GM19023 (cell line): Measurements from ENCODE around the gene HSPA6.
"Not testable (repeated sequence)": the region's sequence is repeated elsewhere in the genome, so short reads cannot be mapped to it uniquely, and the experiment has no call there.

Source experiments
- ATAC-seq: cut with Tn5 transposase; IDR thresholded peaks from one replicate; pipeline ENCODE4 v1.9.1; 2021; ENCODE audit warnings: mild to moderate bottlenecking, moderate library complexity; ENCODE audit not compliant: unreplicated experiment

The HSPA6 gene

DNA sequence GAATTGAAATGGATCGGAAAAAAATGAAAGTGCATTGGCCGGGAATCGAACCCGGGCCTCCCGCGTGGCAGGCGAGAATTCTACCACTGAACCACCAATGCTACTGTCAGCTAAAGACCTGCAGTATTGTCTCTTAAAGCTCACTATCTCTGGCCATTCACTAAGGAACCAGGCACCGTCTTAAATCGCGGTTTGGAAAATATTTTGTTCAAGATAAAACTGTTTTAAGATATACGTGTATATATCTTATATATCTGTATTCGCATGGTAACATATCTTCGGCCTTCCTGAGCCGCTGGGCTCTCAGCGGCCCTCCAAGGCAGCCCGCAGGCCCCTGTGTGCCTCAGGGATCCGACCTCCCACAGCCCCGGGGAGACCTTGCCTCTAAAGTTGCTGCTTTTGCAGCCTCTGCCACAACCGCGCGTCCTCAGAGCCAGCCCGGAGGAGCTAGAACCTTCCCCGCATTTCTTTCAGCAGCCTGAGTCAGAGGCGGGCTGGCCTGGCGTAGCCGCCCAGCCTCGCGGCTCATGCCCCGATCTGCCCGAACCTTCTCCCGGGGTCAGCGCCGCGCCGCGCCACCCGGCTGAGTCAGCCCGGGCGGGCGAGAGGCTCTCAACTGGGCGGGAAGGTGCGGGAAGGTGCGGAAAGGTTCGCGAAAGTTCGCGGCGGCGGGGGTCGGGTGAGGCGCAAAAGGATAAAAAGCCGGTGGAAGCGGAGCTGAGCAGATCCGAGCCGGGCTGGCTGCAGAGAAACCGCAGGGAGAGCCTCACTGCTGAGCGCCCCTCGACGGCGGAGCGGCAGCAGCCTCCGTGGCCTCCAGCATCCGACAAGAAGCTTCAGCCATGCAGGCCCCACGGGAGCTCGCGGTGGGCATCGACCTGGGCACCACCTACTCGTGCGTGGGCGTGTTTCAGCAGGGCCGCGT, at the start of gene HSPA6:
TSS of gene HSPA6 (plus strand) at position 724 of the 925 bp plus-strand sequence. CDS start at position 843, 119 bp downstream.
- ATAC-seq = peak; percentile 61

DNA sequence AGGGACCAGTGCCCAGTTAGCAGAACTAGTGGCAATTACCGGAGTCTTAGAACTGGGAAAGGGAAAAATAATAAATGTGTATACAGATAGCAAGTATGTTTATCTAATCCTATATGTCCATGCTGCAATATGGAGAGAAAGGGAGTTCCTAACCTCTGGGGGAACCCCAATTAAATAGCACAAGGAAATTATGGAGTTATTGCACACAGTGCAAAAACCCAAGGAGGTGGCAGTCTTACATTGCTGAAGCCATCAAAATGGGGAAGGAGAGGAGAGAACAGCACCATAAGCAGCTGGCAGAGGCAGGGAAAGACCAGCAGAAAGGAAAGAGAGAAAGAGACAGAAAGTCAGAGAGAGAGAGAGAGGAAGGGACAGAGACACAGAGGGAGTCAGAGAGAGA, 46.6 kb upstream of the HSPA6 start:
- not testable (repeated sequence) for ATAC-seq

DNA sequence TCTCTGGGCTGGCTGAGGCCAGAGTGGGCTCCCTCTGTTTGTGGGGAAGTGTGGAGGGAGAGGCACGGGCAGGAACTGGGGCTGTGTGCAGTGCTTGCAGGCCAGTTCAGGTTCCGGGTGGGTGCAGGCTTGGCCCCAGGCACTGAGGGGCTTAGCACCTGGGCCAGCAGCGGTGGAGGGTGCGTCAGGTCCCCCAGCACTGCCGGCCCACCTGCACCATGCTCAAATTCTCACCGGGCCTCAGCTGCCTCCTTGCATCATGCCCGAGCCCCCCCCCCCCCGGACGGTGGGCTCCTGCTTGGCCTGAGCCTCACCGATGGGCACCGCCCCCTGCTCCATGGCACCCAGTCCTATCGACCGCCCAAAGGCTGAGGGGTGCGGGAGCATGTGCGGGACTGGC, 45.4 kb upstream of the HSPA6 start:
- ATAC-seq = no peak

DNA sequence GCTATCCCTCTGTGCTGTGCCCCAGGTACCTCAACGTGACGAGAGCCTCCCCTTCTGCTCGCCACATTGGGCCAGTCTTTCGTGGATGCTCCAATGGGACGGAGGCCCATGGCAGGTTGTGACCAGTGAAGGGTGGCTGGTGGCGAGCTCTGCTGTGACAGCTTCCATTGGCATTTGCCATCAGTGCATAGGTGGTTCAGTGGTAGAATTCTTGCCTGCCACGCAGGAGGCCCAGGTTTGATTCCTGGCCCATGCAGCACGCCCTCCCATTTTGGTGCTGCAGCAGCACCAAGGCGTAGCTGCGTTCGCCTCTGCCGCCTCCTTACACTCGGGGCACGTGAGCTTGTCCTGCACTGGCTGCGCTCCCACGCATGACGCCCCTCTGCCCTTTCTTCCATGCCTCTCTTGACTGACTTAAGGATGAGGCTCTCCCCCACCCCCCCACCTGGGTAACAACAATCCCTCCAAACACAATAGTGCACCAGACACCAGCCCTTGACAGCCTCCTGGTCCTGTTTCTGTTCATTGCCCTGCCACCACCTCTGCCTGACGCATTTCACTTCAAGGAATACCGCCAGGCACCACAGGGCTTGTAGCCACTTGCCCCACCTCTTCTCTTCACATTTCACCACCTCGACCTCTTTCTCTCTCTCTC, 43.8 kb upstream of the HSPA6 start:
- ATAC-seq = no peak

DNA sequence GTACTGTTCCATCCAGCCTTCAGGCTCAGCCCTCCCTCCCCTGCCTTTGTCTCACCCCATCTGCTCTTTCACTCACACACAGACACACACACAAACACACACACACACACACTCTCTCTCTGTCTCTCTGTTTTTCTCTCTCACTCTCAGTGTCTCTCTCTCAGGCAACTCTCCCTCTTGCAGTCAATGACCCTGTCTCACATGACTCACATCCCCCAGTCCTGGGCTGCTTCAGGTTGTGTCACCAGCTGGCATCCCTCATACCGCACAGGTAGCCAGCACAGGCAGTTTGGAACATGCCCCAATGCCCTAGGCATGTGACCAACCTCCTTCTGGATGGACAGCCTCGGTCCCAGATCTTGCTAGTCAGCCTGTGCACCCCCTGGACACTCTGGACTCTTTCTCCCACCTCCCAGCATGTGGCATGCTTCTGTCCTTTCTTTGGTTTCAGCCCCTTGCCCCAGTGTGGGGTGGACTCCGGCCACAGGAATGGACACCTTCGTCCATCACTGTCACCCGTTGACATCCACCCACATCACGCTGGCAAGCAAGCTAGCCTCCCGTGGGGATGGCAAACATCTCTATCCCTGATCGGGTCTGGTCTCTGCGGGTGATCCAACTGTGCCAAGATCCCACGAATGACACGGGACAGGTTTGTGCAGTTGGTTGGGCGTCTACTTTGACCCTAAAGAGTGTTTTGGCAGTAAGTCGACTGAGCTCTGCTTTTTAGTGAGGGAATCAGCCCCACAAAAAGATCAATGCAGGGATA, 42.5 kb upstream of the HSPA6 start:
- no peak for ATAC-seq

DNA sequence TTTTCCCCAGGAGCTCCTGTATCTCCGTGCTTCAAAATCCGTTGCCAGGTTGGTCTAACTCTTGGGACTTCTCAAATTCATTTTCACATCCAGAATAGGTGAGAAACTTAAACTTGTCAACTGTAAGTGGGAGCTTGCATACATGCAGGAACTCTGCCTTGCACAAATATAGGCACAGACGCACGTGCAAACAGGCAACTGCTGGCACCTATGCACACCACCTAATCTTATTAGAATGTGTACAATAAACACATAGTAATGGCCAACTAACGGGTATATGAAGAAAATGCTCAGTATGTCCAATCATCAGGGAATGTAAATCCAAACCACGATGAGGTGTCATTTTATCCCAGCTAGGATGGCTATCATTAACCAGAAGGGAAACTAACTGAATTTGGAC, 41.7 kb upstream of the HSPA6 start:
- no peak for ATAC-seq

DNA sequence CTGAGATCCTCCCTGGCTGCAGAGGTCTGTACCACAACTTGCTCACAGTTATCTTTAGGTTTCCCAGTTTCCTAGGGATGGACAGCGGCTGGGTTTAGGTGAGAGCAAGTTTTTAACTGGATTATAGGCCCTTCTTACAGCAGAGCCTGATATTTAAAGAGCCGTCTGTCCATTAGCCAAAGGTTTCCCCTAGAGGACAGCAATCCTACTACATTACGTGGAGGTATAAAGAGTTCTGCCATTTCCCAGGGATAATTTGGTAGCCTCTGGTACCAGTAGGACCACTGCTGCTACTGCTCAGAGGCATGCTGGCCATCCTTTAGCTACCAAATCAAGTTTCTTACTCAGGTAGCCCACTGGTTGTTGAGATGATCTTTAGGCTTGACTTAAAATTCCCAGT, 41.0 kb upstream of the HSPA6 start:
- ATAC-seq = no peak

DNA sequence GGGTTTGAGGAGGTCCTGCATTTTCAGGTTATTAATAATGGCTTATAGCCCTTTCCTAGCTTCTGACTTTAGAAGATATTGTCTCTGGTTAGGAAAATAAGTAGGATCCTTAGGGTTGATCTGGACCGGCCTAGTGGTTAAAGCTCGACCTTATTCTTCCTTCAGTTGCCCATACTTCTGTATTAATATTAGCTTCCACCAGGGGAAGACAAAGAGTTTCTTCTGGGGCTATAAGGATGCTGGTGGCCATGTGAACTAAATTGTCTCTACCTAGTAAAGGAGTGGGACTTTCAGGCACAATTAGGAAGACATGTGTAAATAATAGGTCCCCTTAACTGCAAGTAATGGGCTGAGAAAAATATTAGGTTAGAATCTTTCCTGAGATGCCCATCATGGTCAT, 39.7 kb upstream of the HSPA6 start:
- ATAC-seq = no peak

DNA sequence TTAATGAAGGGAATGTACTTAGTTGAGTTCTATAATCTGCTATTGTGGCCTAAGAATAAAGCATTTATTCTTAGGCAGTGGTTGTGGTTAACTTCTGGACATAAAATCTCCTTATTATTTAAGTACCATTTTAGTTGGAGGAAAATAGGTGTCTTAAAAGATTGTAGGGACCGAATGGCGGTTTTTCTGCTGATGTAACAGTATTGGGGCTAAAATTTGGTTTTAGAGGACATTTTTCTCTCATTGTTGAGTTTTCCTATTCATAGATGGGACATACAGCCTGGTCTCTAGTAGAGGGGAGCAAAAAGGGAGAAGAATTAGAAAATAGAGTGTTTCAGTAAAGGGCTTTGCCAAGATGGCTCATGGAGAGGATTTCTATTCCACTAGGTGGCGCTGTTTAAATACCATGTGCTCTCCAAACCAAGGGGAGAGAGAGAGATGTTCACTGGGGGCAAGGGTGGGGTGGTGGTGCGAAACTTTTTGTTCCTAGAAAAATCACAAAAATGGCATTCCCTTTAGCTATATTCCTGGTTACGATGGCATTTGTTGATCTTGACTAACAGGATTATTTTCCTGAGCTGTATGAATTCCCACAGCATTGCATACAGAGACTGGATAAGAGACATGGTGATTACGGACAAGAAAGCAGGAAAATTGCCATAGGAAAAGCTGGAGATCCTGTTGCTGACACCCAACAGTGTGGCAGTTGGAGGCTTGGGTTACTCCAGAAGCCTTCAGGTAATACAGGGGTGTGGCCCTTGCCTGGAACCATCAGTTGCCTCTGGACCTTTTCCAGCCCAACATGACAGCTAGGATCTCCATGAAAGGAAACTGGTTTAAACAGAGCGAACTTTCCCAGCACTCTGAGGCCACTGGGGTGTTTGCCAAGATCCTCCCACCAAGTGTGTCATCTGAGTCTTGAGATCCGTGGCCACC, 37.3 kb upstream of the HSPA6 start:
- ATAC-seq = no peak

DNA sequence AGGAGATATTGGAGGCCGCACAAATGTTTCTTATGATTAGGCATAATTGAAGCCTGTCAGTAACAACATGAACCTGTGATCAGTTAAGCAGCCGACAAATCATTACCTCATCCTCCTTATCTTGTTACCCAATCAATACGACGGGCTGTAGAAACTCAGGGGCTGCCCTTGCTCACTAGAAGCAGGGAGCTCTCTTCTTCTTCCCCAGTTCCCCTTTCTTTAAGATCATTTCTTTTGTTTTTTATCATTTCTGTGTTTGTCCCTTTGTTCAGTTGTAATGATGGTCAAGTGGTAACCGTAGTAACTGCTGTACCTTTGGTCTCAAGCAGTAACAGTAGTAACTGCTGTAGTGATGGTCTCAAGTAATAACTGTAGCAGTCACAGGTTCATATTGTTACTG, 32.9 kb upstream of the HSPA6 start:
- ATAC-seq = no peak

DNA sequence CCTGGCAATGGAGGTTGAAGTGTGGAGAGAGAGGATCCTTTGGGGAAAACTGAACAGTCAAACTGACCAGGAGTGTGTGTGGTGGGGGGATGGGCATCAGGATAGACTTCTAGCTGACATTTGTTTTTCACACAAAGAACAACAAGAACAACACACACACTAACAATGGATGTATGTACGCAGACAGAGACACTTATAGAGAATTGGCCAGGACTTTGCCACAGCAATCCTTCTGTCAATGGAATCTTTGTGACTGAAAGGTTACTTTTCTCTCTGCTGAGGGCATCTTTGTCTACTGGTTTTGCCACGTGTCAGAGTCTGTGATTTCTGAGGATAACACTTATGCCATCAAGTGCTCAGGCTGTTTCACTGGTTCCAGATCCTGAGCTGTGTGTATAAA, 31.5 kb upstream of the HSPA6 start:
- ATAC-seq = no peak

DNA sequence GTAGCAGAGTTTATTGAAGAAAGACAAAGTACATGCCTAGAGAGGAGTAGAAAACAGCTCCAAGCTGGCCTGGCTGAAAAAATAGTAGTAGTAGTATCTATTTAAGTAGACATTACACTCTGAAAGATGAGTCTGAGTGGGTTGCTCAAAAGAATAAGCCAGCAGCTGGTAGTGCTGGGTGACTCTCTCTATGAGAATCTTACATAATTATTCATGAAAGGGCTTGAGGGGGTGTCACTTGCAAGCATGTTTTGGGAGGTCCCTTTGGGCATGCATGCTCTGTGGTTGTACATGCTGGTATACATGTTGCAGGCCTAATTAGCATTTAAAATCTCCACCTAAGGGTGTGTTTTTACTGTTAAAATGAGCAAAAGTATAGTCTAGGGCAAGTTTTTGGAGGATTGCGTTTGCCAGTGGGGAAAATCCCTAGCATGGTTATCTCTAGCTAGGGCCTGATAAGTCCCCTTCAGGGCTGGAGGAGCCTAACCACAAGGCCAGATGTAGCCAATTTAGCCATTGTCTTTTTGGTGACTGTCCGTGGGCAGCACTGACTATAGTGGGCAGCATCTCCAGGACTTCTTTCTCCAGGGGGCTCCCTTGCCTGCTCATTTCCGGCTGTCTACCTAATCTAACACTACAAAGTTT, 30.1 kb upstream of the HSPA6 start:
- no peak for ATAC-seq

DNA sequence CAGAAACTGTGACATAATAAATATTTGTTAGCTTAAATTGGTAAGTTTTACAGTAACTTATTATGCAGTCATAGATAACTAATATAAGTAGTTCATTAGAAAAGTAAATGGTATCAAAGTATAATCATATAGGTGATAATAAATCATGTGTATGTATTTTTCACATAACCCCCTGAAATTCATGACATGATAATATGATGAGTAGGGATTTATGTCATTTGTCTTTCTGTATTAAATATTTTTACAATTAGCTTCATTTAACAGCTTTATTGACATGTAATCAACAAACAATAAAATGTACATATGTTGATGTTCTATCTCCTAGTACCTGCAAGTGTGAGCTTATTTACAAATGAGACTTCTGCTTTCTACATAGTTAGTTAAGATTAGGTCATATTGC, 28.9 kb upstream of the HSPA6 start:
- ATAC-seq = no peak

DNA sequence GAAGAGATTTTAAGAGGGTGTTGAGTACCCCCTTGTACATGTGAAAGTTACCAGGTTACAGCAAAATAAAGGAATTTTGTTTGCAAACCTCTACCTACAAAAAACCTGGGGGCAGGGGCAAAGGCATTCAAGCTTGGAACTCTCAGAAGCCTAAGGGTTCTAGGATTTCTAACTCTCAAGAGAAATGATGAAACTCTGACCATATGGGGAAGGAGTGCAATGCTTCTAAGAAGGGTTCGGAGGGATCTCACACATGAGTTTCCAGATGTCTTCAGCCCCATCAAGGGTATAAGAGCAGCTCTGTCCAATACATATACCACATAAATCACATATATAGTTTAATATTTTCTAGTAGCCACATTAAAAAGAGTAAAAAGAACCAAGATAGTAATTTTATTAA, 26.4 kb upstream of the HSPA6 start:
- ATAC-seq = no peak

DNA sequence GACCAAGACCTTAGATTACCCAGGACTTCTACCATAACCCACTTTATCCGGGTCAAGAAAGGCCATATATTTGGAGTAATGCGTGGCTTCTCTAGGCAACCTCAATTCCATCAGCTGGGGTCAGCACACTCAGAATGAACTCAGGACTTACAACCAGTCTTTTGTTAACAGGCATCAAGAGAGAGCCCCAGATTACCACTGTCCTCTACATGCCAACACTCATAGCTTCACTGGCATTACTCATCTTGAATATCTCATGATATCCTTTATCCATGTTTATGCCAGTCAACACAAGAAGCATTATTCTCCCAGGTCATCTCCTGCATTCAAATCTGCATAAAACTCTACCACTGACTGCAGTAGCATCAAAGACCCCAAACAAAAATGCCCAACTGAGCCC, 25.7 kb upstream of the HSPA6 start:
- no peak for ATAC-seq

DNA sequence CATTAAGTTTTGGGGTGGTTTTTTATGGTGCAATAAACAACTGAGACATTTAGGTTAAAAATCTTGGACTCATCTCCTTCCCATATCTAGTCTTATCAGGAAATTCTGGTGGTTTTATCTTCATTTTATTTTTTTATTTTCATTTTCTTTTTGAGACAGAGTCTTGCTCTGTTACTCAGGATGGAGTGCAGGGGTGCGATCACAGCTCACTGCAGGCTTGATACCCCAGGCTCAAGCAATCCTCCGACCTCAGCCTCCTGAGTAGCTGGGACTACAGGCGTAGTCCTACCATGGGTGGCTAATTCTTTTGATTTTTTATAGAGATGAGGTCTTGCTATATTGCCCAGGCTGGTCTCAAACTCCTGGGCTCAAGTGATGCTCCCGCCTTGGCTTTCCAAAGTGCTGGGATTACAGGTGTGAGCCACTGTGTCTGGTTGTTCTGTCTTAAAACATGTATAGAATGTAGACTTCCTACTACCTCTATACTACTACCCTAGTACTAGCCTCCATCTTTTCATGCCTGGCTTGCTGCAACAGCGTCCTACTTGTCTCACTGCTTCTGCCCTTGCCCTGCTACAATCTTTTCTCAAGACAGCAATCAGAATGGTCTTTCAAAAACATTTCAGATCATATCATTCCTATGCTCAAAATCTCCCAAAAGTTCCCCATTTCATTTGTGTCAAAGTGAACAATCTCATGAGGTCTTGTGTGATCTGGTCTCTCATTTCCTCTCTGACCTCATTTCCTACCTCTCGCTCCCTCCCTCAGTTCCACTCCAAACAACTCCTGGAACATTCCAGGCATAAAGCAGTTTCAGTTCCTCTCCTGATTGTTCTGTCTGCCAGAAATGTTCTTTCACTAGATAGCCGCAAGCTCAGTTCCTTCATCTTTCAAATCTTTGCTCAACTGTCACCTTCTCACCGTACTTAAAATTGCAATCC, 25.0 kb upstream of the HSPA6 start:
- no peak for ATAC-seq

DNA sequence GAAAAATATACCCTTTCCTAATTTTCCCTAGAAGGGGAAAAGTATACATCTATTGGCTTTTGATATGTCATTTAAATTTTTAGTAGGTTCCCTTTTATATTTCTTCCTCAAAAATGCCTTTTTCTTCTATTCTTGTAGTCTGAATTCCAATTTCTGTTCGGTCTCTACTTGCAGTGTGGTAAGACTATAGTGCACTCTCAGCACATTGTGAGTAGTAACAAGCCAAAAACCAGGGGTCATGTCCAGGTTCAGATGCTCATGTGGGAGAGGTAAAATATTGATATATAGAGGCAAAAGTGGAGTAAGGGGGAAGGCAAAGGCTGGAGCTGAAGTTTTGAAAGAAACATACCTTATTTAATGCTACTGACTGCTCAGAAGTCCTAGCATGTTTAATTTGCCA, 23.1 kb upstream of the HSPA6 start:
- no peak for ATAC-seq

DNA sequence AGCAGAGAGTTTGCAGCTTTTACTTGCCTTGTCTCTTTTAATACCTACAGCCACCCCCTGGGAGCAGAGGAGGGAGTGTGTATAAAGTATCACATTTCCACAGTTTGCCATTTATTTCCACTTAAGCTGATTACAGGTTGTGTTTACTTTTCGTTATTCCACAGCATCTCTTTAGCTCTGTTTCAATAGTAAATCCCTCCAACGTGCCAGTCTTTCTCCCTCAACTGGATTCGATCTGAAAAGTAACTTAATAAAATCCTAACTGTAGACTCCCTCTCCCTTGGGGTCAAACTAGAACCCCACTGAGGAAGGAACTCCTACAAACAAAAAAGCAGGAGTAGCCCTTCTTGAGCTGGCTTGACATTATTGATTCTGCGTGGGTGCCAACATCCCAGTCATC, 22.2 kb upstream of the HSPA6 start:
- no peak for ATAC-seq
